AG20443 (cell line): ENCODE data around the gene GLYAT.
"Not testable (repeated sequence)": the region's sequence is repeated elsewhere in the genome, so short reads cannot be mapped to it uniquely, and the experiment has no call there.

Source experiments
- DNase-seq: peaks from one replicate; pipeline ENCODE4 v3.0.0; 2012; ENCODE audit warnings: low spot score, mixed read lengths

Gene GLYAT

DNA sequence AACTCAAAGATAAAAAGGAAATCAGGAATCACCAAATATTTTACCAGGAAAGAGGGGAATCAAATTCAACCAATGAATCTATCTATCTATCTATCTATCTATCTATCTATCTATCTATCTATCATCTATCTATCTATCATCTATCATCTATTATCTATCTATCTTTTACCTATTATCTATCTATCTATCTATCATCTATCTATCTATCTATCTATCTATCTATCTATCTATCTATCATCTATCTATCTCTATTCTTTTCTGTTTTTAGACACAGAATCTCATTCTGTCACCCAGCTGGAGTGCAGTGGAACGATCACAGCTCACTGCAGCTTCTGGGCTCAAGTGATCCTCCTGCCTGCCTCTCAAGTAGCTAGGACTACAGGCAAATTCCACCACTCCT, 54.2 kb downstream of the GLYAT start:
- not testable (repeated sequence) for DNase-seq

- DNase-seq: no peak
Observed at GRCh38 chr11:58676563-58677135, 55.1 kb downstream of the GLYAT start.

DNA sequence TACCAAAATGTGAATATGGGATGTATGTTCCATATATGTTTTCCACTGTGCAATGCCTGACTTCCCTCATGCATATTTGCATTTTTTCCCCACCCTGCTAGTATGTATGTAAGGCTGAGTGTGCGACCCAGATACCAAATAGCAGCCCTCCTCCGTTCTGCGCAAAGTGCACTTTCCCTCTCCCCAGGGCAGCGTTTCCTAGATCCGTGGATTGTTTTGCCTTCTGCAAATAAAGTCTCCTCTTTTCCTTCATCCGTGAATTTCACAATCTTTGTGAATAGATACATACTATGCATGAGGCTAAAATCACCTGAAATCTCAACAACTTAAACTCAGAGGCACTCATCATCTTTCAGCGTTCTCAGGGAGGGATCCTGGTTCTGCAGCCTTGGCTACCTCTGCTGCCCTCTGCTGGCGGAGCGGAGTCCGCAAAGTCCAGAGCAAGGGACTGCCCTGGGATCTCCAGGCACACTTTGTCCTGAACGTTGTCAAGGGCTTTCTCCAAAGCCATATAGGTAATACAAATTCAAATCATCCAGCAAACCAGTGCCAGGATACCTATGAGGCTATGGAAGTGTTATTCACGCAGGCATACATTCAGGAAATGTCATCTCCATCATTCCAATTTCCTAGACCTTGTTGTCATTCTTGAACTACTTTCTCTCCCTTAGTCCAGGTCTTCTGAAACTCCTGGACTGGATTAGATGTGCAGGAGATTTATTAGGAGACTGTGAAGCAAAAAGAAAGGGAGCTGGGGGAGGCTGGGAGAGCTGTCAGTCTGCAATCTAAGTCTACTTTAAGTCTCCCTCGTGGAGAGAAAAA, 56.2 kb downstream of the GLYAT start:
- peak; percentile 93 for DNase-seq

- no peak for DNase-seq
Observed at GRCh38 chr11:58674609-58675008, 57.1 kb downstream of the GLYAT start.

DNA sequence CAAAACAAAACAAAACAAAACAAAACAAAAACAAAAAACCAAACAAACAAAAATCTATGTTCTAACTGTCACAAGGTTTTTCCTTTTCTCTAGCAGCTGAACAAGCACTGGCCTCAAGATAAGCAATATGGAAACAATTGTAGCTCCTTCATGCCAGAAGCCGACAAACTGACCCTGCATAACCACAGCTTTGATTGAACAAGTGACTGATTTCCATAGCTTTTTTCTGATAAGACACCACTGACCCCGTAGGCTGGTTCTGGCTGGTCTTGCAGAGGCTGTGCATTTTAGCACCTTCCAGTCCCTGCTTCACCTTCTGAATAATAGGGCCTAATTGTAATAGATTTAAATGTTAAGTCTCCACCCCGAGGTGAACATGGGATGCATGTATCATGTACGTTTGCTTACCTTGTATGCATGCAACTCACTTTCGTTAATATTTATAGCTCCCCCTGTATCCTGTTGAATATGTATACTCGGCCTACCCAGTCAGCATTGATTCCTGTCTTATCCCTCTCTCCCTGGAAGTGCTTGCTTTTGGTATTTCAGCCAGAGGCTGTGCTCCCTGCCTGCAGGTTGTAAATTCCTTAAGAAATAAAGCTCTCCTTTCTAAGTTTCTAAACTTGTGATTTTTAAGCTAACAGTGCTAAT, 59.6 kb downstream of the GLYAT start:
- no peak for DNase-seq

GRCh38 chr11:58659910-58660570, 71.7 kb downstream of the GLYAT start:
- no peak for DNase-seq

DNA sequence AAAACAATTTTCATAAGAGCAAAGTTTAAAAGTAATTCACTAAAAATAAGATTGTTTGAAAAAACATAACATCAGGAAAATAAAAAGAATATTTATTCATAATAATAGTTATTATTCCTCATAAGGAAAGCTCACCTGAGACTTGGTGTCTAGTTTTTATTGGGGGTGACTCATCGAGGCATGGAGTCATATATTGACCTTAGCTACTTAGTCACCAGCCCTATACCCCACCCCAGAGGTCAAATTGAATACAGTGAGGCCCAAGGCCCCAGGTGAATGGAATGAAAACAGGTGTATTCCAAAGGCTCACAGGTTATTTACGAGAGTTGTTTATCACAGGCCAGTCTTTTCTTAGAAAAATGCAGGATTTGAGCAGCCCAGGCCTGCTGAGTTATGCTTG, 72.3 kb downstream of the GLYAT start:
- no peak for DNase-seq
